Measurements from ENCODE around the gene TRAPPC14. TPM values are rescaled to one million over a fixed set of nuclear protein-coding genes. Genes with fewer than 3 reads are reported as not detected.

TRAPPC14 gene
- total RNA-seq, 1 donor from 2014 or later: 65.3 TPM

GRCh38 chr7:100128637-100128963 lies 29.9 kb downstream of the TRAPPC14 start:
- ATAC-seq (ENCODE audit: low read depth) (no peak), DNase-seq (no peak)
- Mint-ChIP-seq H3K27me3 (no peaks in the 10 kb centered on the region), H3K27ac (no peak overlapping the region), H3K9me3 (no peaks in the 10 kb centered on the region), H3K4me3 (peak overlapping the region; percentile 100), H3K4me1 (peaks cover 44% of the 10 kb centered on the region), H3K36me3 (ENCODE audit: low read depth) (peaks cover 10% of the 10 kb centered on the region)
- TF ChIP-seq, protein P1, sequence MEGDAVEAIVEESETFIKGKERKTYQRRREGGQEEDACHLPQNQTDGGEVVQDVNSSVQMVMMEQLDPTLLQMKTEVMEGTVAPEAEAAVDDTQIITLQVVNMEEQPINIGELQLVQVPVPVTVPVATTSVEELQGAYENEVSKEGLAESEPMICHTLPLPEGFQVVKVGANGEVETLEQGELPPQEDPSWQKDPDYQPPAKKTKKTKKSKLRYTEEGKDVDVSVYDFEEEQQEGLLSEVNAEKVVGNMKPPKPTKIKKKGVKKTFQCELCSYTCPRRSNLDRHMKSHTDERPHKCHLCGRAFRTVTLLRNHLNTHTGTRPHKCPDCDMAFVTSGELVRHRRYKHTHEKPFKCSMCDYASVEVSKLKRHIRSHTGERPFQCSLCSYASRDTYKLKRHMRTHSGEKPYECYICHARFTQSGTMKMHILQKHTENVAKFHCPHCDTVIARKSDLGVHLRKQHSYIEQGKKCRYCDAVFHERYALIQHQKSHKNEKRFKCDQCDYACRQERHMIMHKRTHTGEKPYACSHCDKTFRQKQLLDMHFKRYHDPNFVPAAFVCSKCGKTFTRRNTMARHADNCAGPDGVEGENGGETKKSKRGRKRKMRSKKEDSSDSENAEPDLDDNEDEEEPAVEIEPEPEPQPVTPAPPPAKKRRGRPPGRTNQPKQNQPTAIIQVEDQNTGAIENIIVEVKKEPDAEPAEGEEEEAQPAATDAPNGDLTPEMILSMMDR (IDR thresholded peaks at IDR 0.05): no peak
- ChIA-PET POLR2A (interaction anchor here (0.6 to 3.7 kb wide), 9 partner anchors 11 to 148 kb away, joined by 3 to 15 read pairs (median 3); partner anchors contain the start of genes AP4M1, COPS6, LAMTOR4 and MCM7), CTCF (interaction anchor here (0.6 to 4.6 kb wide), 10 partner anchors 10 to 279 kb away, joined by 3 to 45 read pairs (median 3); partner anchors contain the start of genes AP4M1, AZGP1 and MCM7)
- intact Hi-C loops (cut with micrococcal nuclease): no loop called here

DNA sequence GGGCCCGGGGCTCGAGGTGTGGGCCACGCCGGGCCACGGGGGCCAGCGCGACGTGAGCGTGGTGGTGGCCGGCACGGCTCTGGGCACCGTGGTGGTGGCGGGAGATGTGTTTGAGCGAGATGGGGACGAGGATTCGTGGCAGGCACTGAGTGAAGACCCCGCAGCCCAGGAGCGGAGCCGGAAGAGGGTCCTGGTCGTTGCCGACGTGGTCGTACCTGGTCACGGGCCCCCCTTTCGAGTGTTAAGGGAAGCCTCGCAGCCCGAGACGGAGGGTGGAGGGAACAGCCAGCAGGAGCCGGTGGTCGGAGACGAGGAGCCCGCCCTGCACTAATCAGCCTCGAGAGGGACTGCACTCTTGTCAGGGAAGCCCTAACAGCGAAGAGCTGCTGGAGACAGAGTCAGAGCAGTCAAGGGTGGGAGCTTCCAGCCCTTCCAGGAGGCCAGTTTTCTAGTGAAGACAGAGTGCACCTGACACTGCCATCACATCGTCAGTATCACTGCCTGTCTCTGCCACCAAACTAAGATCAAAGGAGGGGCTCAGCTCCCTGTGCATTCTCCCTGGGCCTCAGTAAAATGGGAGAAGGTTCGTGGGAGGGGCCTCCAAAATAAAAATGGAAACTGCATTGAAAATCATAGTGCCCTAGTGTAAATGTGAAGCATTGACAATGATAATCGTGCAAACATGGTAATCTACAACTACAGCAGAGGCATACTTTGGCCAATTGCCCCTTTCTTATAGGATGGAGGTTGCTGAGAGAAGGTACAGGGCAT lies 30.5 kb downstream of the TRAPPC14 start:
- Mint-ChIP-seq H3K4me1 (peaks cover 44% of the 10 kb centered on the region), H3K27me3 (no peaks in the 10 kb centered on the region), H3K4me3 (peak overlapping the region; percentile 100), H3K36me3 (ENCODE audit: low read depth) (peaks cover 10% of the 10 kb centered on the region), H3K27ac (peak overlapping the region; percentile 63), H3K9me3 (no peaks in the 10 kb centered on the region)
- POLR2A ChIA-PET: interaction anchor here (0.6 to 3.7 kb wide), 9 partner anchors 12 to 149 kb away, joined by 3 to 15 read pairs (median 3); partner anchors contain the start of genes AP4M1, COPS6, LAMTOR4 and MCM7
- no peak for ATAC-seq (ENCODE audit: low read depth)
- TF ChIP-seq, protein P1 (IDR thresholded peaks at IDR 0.05): no peak
- CTCF ChIA-PET: interaction anchor here (0.7 to 1.4 kb wide), 5 partner anchors 27 to 215 kb away, joined by 3 to 6 read pairs (median 3); partner anchors contain the start of genes AP4M1, AZGP1 and MCM7
- DNase-seq: no peak
- intact Hi-C loops (cut with micrococcal nuclease): loop anchor here (1.0 to 2.0 kb wide), 10 partner anchors 9 to 308 kb away; partner anchors contain the start of genes CNPY4, GPC2, LAMTOR4 and MEPCE

- Mint-ChIP-seq H3K36me3 (ENCODE audit: low read depth) (peaks cover 10% of the 10 kb centered on the region), H3K9me3 (no peaks in the 10 kb centered on the region), H3K27ac (peak within 1 kb of the TSS; percentile 100), H3K4me1 (peaks cover 41% of the 10 kb centered on the region), H3K4me3 (peak within 1 kb of the TSS; percentile 100), H3K27me3 (no peaks in the 10 kb centered on the region)
- ATAC-seq (ENCODE audit: low read depth) (peak; percentile 85), DNase-seq (peak; percentile 81)
- intact Hi-C loops (cut with micrococcal nuclease): loop anchor here (1.0 to 2.0 kb wide), 10 partner anchors 8 to 309 kb away; partner anchors contain the start of genes CNPY4, GPC2, LAMTOR4 and MEPCE
- TF ChIP-seq, protein P1 (IDR thresholded peaks at IDR 0.05): no peak
- ChIA-PET CTCF (interaction anchor here (0.6 to 1.2 kb wide), 4 partner anchors 13 to 323 kb away, joined by 3 read pairs; no protein-coding TSS in a partner anchor), POLR2A (interaction anchor here (0.6 to 2.9 kb wide), 18 partner anchors 13 to 309 kb away, joined by 3 to 49 read pairs (median 4); partner anchors contain the start of genes AP4M1, COPS6, GPC2 and LAMTOR4)
Measured at GRCh38 chr7:100126931-100127865, 31.3 kb downstream of the TRAPPC14 start, which contains the start of gene MBLAC1. Gene MBLAC1 (plus strand): TSS chr7:100126967. CDS start chr7:100127396, 429 bp downstream.

GRCh38 chr7:100126239-100126930 lies 32.1 kb downstream of the TRAPPC14 start:
- ChIA-PET POLR2A (interaction anchor here (0.5 to 2.9 kb wide), 18 partner anchors 23 to 310 kb away, joined by 3 to 49 read pairs (median 4); partner anchors contain the start of genes AP4M1, COPS6, GPC2 and LAMTOR4), CTCF (interaction anchor here (0.6 to 1.2 kb wide), 4 partner anchors 12 to 324 kb away, joined by 3 read pairs; no protein-coding TSS in a partner anchor)
- TF ChIP-seq, protein P1 (IDR thresholded peaks at IDR 0.05): no peak
- DNase-seq (no peak), ATAC-seq (ENCODE audit: low read depth) (no peak)
- H3K4me1 Mint-ChIP-seq: peaks cover 39% of the 10 kb centered on the region
- H3K36me3 Mint-ChIP-seq (ENCODE audit: low read depth): peaks cover 10% of the 10 kb centered on the region
- peak overlapping the region; percentile 100 for H3K4me3 Mint-ChIP-seq
- intact Hi-C loops (cut with micrococcal nuclease): loop anchor here (2.0 kb wide), 2 partner anchors 208 to 302 kb away; partner anchors contain the start of genes MEPCE, TRIM4 and ZCWPW1
- peak overlapping the region; percentile 100 for H3K27ac Mint-ChIP-seq
- H3K9me3 Mint-ChIP-seq: no peaks in the 10 kb centered on the region
- no peaks in the 10 kb centered on the region for H3K27me3 Mint-ChIP-seq

Data from activated B cell treated with CpG ODN at 0.5 μM for 24 hours (primary cell).